T-helper 2 cell treated with Interferon-gamma antibody and Interleukin-4, amounts not matched to agents 5 μg/mL and 100 μg/mL, for 36 hours (primary cell): ENCODE data around the gene ZNF608.

Experiments
- DNase-seq: peaks from one replicate; pipeline ENCODE4 v3.0.0; 2021; ENCODE audit warnings: low spot score
- H3K27ac Mint-ChIP-seq: one replicate; pipeline ENCODE4 v1.8.0; 2021; ENCODE audit warnings: mild to moderate bottlenecking, mixed read lengths
- H3K27me3 Mint-ChIP-seq: one replicate; pipeline ENCODE4 v1.8.0; 2021; ENCODE audit warnings: low read depth, mixed read lengths
- H3K36me3 Mint-ChIP-seq: one replicate; pipeline ENCODE4 v1.8.0; 2021; ENCODE audit warnings: low read depth, mixed read lengths
- H3K4me1 Mint-ChIP-seq: one replicate; pipeline ENCODE4 v1.8.0; 2021; ENCODE audit warnings: low read depth, mixed read lengths
- H3K4me3 Mint-ChIP-seq: one replicate; pipeline ENCODE4 v1.8.0; 2022; ENCODE audit warnings: mild to moderate bottlenecking, moderate library complexity, mixed read lengths
- H3K9me3 Mint-ChIP-seq: one replicate; pipeline ENCODE4 v1.8.0; 2021; ENCODE audit warnings: mixed read lengths

Gene ZNF608

GRCh38 chr5:124745928-124746915 lies at the start of gene ZNF608:
ZNF608 (minus strand) TSS chr5:124746639; CDS start chr5:124744989, 1,650 bp downstream.
- Mint-ChIP-seq H3K4me3 (peak within 1 kb of the TSS; percentile 15), H3K36me3 (no peaks in the 10 kb centered on the region), H3K9me3 (no peaks in the 10 kb centered on the region), H3K27ac (no peak within 1 kb of the TSS), H3K4me1 (peaks cover 3% of the 10 kb centered on the region), H3K27me3 (peaks cover 55% of the 10 kb centered on the region)
- DNase-seq = no peak

DNA sequence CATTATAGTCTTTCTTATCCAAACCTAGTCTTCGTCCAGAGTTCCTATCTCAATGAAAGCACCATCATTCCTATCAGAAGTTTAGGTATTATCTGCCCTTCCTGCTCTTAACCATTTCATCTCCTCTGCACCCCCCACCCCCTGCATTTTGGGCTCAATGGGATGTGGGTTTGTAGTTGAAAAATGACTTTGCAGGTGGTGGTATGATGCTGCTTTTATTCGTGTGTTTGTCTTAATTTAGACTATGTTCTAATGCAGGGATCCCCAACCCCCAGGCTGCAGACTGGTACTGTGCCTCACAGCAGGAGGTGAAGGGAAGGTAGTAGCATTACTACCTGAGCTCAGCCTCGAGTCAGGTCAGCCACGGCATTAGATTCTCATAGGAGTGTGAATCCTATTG lies 49.4 kb upstream of the ZNF608 start:
- no peak overlapping the region for H3K4me3 Mint-ChIP-seq
- no peaks in the 10 kb centered on the region for H3K36me3 Mint-ChIP-seq
- no peaks in the 10 kb centered on the region for H3K27me3 Mint-ChIP-seq
- no peak overlapping the region for H3K27ac Mint-ChIP-seq
- H3K4me1 Mint-ChIP-seq = no peaks in the 10 kb centered on the region
- no peaks in the 10 kb centered on the region for H3K9me3 Mint-ChIP-seq
- DNase-seq = no peak

DNA sequence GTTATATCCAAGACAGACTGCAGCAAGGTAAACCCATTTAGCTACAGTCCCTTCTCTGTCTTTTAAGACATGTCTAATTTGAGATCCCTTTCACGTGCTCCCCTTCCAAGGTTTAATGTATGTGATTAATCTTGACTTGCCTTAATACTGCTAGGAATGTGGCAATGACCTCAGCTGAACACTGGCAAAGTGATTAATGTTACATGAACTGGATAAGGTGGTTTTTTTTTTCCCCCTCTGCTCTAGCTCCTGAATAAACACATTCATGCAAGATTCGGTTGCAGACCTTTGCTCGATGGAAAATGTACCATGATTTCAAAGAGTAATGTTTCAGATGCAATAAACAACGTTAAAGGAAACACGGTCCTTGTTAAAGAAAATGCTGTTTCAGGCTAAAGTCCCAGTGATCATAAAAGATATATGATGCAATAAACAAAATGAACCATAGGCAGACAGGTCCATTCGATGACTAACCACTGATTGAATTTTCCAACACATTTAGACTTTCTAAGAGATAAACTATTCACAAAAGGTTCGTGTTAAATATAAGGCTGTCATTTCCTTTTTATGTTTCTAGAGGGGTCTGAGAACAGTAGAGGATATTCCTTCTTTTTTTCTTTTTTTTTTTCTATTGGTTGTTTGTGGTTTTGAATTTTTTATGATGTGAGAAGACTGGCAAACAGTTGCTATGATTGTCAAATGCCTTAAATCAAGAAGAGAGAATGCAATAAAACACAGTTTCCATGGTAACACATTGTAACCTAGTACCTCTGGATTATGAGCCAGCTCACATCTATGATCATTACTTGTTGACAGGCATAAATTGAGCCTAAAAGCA lies 44.7 kb upstream of the ZNF608 start:
- no peak overlapping the region for H3K27ac Mint-ChIP-seq

GRCh38 chr5:124790301-124790894 lies 44.0 kb upstream of the ZNF608 start:
- Mint-ChIP-seq H3K36me3 (no peaks in the 10 kb centered on the region), H3K9me3 (no peaks in the 10 kb centered on the region), H3K27me3 (no peaks in the 10 kb centered on the region), H3K27ac (no peak overlapping the region), H3K4me1 (no peaks in the 10 kb centered on the region), H3K4me3 (no peak overlapping the region)
- DNase-seq = no peak

More for the DNA sequence above, 44.7 kb upstream of the ZNF608 start:
- Mint-ChIP-seq H3K27me3 (no peaks in the 10 kb centered on the region), H3K4me1 (no peaks in the 10 kb centered on the region), H3K9me3 (no peaks in the 10 kb centered on the region), H3K4me3 (no peak overlapping the region), H3K36me3 (no peaks in the 10 kb centered on the region)
- DNase-seq = no peak

GRCh38 chr5:124789104-124789605 lies 42.7 kb upstream of the ZNF608 start:
- H3K9me3 Mint-ChIP-seq = no peaks in the 10 kb centered on the region
- H3K27me3 Mint-ChIP-seq = no peaks in the 10 kb centered on the region
- H3K4me3 Mint-ChIP-seq = no peak overlapping the region
- H3K27ac Mint-ChIP-seq = no peak overlapping the region
- no peaks in the 10 kb centered on the region for H3K4me1 Mint-ChIP-seq
- no peak for DNase-seq
- no peaks in the 10 kb centered on the region for H3K36me3 Mint-ChIP-seq

GRCh38 chr5:124783794-124784193 lies 37.4 kb upstream of the ZNF608 start:
- H3K36me3 Mint-ChIP-seq = no peaks in the 10 kb centered on the region
- H3K4me3 Mint-ChIP-seq = no peak overlapping the region
- DNase-seq = no peak
- peaks cover 11% of the 10 kb centered on the region for H3K9me3 Mint-ChIP-seq
- no peaks in the 10 kb centered on the region for H3K4me1 Mint-ChIP-seq
- H3K27me3 Mint-ChIP-seq = no peaks in the 10 kb centered on the region
- H3K27ac Mint-ChIP-seq = no peak overlapping the region

DNA sequence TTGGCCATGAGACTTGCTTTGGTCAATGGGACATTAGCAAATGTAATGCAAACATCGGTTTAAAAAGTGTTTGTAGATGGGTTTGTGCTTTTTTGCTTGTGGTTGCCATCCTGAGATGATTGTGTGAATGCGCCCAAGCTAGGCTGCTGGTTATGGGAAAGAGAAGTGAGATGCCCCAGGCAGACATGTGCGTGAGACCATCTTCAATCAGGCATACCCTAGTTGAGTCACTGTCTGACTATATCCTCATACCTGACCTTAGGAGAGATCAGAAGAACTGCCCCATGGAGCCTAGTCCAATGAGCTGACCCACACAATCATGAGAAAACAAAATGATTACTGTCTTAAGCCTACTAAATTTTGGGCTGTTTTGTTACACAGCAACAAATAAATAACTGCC lies 36.8 kb upstream of the ZNF608 start:
- no peak overlapping the region for H3K27ac Mint-ChIP-seq
- DNase-seq = no peak
- no peaks in the 10 kb centered on the region for H3K27me3 Mint-ChIP-seq
- H3K9me3 Mint-ChIP-seq = peaks cover 11% of the 10 kb centered on the region
- H3K4me1 Mint-ChIP-seq = no peaks in the 10 kb centered on the region
- H3K36me3 Mint-ChIP-seq = no peaks in the 10 kb centered on the region
- no peak overlapping the region for H3K4me3 Mint-ChIP-seq

DNA sequence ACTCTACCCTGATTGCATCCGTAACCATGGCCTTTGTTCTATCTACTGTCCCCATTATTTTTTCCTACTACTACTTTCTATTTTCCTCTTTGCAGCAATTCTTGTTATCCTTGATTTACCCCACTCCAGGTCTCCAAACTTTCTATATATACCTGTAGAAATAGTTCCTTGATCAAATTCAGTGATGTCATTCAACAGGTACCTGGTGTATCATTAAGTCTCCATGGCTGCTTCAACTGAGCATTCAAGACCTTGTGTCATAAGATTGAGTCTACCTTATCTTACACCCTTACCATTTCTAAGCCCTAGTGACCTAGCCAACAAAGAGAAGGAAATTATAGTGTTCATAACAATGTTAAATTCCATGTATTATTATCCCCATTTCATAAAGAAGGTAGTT lies 35.8 kb upstream of the ZNF608 start:
- H3K27me3 Mint-ChIP-seq = no peaks in the 10 kb centered on the region
- H3K4me1 Mint-ChIP-seq = no peaks in the 10 kb centered on the region
- DNase-seq = no peak

GRCh38 chr5:124780011-124780410 lies 33.6 kb upstream of the ZNF608 start:
- H3K4me3 Mint-ChIP-seq = no peak overlapping the region
- H3K4me1 Mint-ChIP-seq = no peaks in the 10 kb centered on the region
- no peak overlapping the region for H3K27ac Mint-ChIP-seq
- no peak for DNase-seq
- no peaks in the 10 kb centered on the region for H3K27me3 Mint-ChIP-seq
- no peaks in the 10 kb centered on the region for H3K36me3 Mint-ChIP-seq
- H3K9me3 Mint-ChIP-seq = peaks cover 15% of the 10 kb centered on the region

More for the DNA sequence above, 35.8 kb upstream of the ZNF608 start:
- Mint-ChIP-seq H3K4me3 (no peak overlapping the region), H3K36me3 (no peaks in the 10 kb centered on the region), H3K9me3 (peaks cover 15% of the 10 kb centered on the region), H3K27ac (no peak overlapping the region)

GRCh38 chr5:124773315-124774311 lies 27.2 kb upstream of the ZNF608 start:
- Mint-ChIP-seq H3K4me3 (no peak overlapping the region), H3K4me1 (no peaks in the 10 kb centered on the region), H3K36me3 (no peaks in the 10 kb centered on the region)

GRCh38 chr5:124772457-124773200 lies 26.2 kb upstream of the ZNF608 start:
- Mint-ChIP-seq H3K27ac (no peak overlapping the region), H3K27me3 (no peaks in the 10 kb centered on the region), H3K4me1 (no peaks in the 10 kb centered on the region), H3K4me3 (no peak overlapping the region), H3K36me3 (no peaks in the 10 kb centered on the region), H3K9me3 (no peaks in the 10 kb centered on the region)
- DNase-seq = no peak

More at GRCh38 chr5:124773315-124774311, 27.2 kb upstream of the ZNF608 start:
- no peak overlapping the region for H3K27ac Mint-ChIP-seq
- H3K9me3 Mint-ChIP-seq = peaks cover 4% of the 10 kb centered on the region
- DNase-seq = no peak
- no peaks in the 10 kb centered on the region for H3K27me3 Mint-ChIP-seq

- H3K27me3 Mint-ChIP-seq = no peaks in the 10 kb centered on the region
- H3K4me3 Mint-ChIP-seq = no peak overlapping the region
- H3K36me3 Mint-ChIP-seq = no peaks in the 10 kb centered on the region
- H3K27ac Mint-ChIP-seq = no peak overlapping the region
- DNase-seq = no peak
- H3K4me1 Mint-ChIP-seq = no peaks in the 10 kb centered on the region
- H3K9me3 Mint-ChIP-seq = peaks cover 2% of the 10 kb centered on the region
These were observed 25.3 kb upstream of the ZNF608 start for GRCh38 chr5:124771761-124772160.
